ENCODE measurements around the gene SPC24. TPM values are rescaled to one million over a fixed set of nuclear protein-coding genes. Genes with fewer than 3 reads are reported as not detected.

The SPC24 gene
- 8.6 TPM for polyA plus RNA-seq (2012; ENCODE audit: insufficient read depth, insufficient read length, low read depth)

GRCh38 chr19:11155373-11156120 lies at the start of gene SPC24:
SPC24 (minus strand) TSS chr19:11155782; CDS start chr19:11155776, 6 bp downstream.
- no peaks in the 10 kb centered on the region for H3K27me3 ChIP-seq
- H3K4me3 ChIP-seq (ENCODE audit: low read depth, low read length) = peak within 1 kb of the TSS; percentile 98
- H3K36me3 ChIP-seq = peaks cover 14% of the 10 kb centered on the region
- TF ChIP-seq CTCF (IDR thresholded peaks at IDR 0.05; ENCODE audit: low read depth, low read length) = no peak
- peaks cover 4% of the 10 kb centered on the region; the same call in 1 of the 2 replicates for H3K4me1 ChIP-seq
- peak; percentile 98 for DNase-seq
- no peaks in the 10 kb centered on the region for H3K9me3 ChIP-seq

- Histone ChIP-seq H3K4me1 (peaks cover 7% of the 10 kb centered on the region), H3K9me3 (no peaks in the 10 kb centered on the region), H3K36me3 (no peaks in the 10 kb centered on the region), H3K27me3 (no peaks in the 10 kb centered on the region), H3K4me3 (ENCODE audit: low read depth, low read length) (no peak overlapping the region)
- DNase-seq = no peak
- TF ChIP-seq CTCF (IDR thresholded peaks at IDR 0.05; ENCODE audit: low read depth, low read length) = no peak
Measured at GRCh38 chr19:11204943-11205349, 49.4 kb upstream of the SPC24 start.

GRCh38 chr19:11204076-11204602 lies 48.6 kb upstream of the SPC24 start:
- peaks cover 7% of the 10 kb centered on the region for H3K4me1 ChIP-seq
- no peaks in the 10 kb centered on the region for H3K27me3 ChIP-seq
- no peak overlapping the region for H3K4me3 ChIP-seq (ENCODE audit: low read depth, low read length)
- no peak for TF ChIP-seq CTCF (IDR thresholded peaks at IDR 0.05; ENCODE audit: low read depth, low read length)
- no peaks in the 10 kb centered on the region for H3K9me3 ChIP-seq
- H3K36me3 ChIP-seq = no peaks in the 10 kb centered on the region
- no peak for DNase-seq

GRCh38 chr19:11203194-11204075 lies 47.9 kb upstream of the SPC24 start:
- peak; percentile 84 for TF ChIP-seq CTCF (IDR thresholded peaks at IDR 0.05; ENCODE audit: low read depth, low read length)
- peak; percentile 85 for DNase-seq
- Histone ChIP-seq H3K4me1 (peaks cover 7% of the 10 kb centered on the region), H3K9me3 (no peaks in the 10 kb centered on the region), H3K4me3 (ENCODE audit: low read depth, low read length) (no peak overlapping the region; the same call in 1 of the 2 replicates), H3K27me3 (no peaks in the 10 kb centered on the region), H3K36me3 (no peaks in the 10 kb centered on the region)

GRCh38 chr19:11202488-11203193 lies 47.1 kb upstream of the SPC24 start:
- DNase-seq = no peak
- no peaks in the 10 kb centered on the region for H3K27me3 ChIP-seq
- no peak overlapping the region for H3K4me3 ChIP-seq (ENCODE audit: low read depth, low read length)
- H3K9me3 ChIP-seq = no peaks in the 10 kb centered on the region
- H3K4me1 ChIP-seq = peaks cover 7% of the 10 kb centered on the region
- TF ChIP-seq CTCF (IDR thresholded peaks at IDR 0.05; ENCODE audit: low read depth, low read length) = no peak
- no peaks in the 10 kb centered on the region for H3K36me3 ChIP-seq

All from BE2C (cell line).